B cell (primary cell): ENCODE measurements around the gene KLF4. TPM values are rescaled to one million over a fixed set of nuclear protein-coding genes. Genes with fewer than 3 reads are reported as not detected.

Experiments
- ATAC-seq: fragments of 200-7000 bp; cut with Tn5 transposase; one replicate; pipeline ENCODE4 v1.10.0; 2021; ENCODE audit warnings: low read depth, mild to moderate bottlenecking, moderate number of reproducible peaks, moderate library complexity
- CTCF ChIA-PET: fragments of 350-600 bp; sonication (Branson Sonifier 250); formaldehyde crosslinking; loops from one replicate; lab custom pipeline; 2021; ENCODE audit warnings: antibody characterized with exemption, inconsistent platforms; lab: Charles Lee
- POLR2A ChIA-PET: fragments of 350-600 bp; sonication (Branson Sonifier 250); formaldehyde crosslinking; loops from one replicate; lab custom pipeline; 2021; ENCODE audit warnings: antibody characterized with exemption; lab: Charles Lee
- DNase-seq: peaks from one replicate; pipeline ENCODE4 v3.0.0; 2013
- H2AFZ ChIP-seq: 2 replicates; pipeline ENCODE4 v1.6.1; 2012; ENCODE audit warnings: mild to moderate bottlenecking, low read depth, low read length; ENCODE audit not compliant: insufficient read depth, poor library complexity, severe bottlenecking
- H3K27ac ChIP-seq, 2 donors: 1 replicate in 1 of 2; 2 replicates in 1 of 2; pipeline ENCODE4 v1.5.1; 2012 to 2013; ENCODE audit warnings: low read length in 2 of 2, mild to moderate bottlenecking in 2 of 2, moderate library complexity in 1 of 2
- H3K27me3 ChIP-seq, 4 experiments: fragments of 200-600 bp in 1 of 4; sonication (generic) in 1 of 4; replicated peaks in 1 of 4; 1 replicate in 2 of 4; 2 replicates in 2 of 4; pipeline versions ENCODE4 v1.6.1 to v1.7.0; 2013 to 2016; ENCODE audit warnings: low read length in 3 of 4, mild to moderate bottlenecking in 2 of 4, mixed read lengths in 1 of 4, moderate library complexity in 1 of 4; ENCODE audit not compliant: insufficient read depth in 4 of 4, control insufficient read depth in 3 of 4; ENCODE audit errors: control extremely low read depth in 1 of 4
- H3K36me3 ChIP-seq, 2 experiments: replicated peaks in 1 of 2; 1 replicate in 1 of 2; 2 replicates in 1 of 2; pipeline versions ENCODE4 v1.6.1 to v1.7.1; 2013; ENCODE audit warnings: low read length in 1 of 2; ENCODE audit not compliant: insufficient read depth in 2 of 2, control insufficient read depth in 1 of 2; ENCODE audit errors: control extremely low read depth in 1 of 2, extremely low read depth in 1 of 2
- H3K4me1 ChIP-seq, 2 donors: fragments of 200-600 bp in 1 of 2; sonication (generic) in 1 of 2; 1 replicate in 1 of 2; 2 replicates in 1 of 2; pipeline versions ENCODE4 v1.5.1 to v1.6.1; 2013 to 2017; ENCODE audit warnings: low read length in 2 of 2; ENCODE audit not compliant: control insufficient read depth in 2 of 2, insufficient read depth in 2 of 2
- H3K4me2 ChIP-seq: replicated peaks from 2 replicates; pipeline ENCODE3; 2012; ENCODE audit warnings: mild to moderate bottlenecking, low read depth, low read length; ENCODE audit not compliant: poor library complexity, severe bottlenecking
- H3K4me3 ChIP-seq, 5 experiments: fragments of 200-600 bp in 1 of 5; sonication (generic) in 1 of 5; 1 replicate in 3 of 5; 2 replicates in 2 of 5; pipeline versions ENCODE4 v1.5.1 to v1.7.0; 2011 to 2016; ENCODE audit warnings: low read length in 4 of 5, mild to moderate bottlenecking in 4 of 5, low read depth in 2 of 5, control low read depth in 1 of 5, moderate library complexity in 1 of 5; ENCODE audit not compliant: insufficient read depth in 1 of 5; ENCODE audit errors: control extremely low read depth in 1 of 5, extremely low read depth in 1 of 5
- H3K79me2 ChIP-seq: fragments of 200-600 bp; sonication (generic); one replicate; pipeline ENCODE4 v1.6.0; 2016; ENCODE audit warnings: low read length; ENCODE audit not compliant: control insufficient read depth, insufficient read depth
- H3K9ac ChIP-seq: fragments of 200-600 bp; sonication (generic); 2 replicates; pipeline ENCODE4 v1.6.1; 2017; ENCODE audit warnings: mild to moderate bottlenecking, low read length, moderate library complexity
- H3K9me3 ChIP-seq, 3 donors: one replicate each; pipeline versions ENCODE4 v1.6.1 to v1.7.1; 2013; ENCODE audit warnings: low read length in 2 of 3; ENCODE audit not compliant: control insufficient read depth in 2 of 3, insufficient read depth in 1 of 3; ENCODE audit errors: control extremely low read depth in 1 of 3
- H4K20me1 ChIP-seq: 2 replicates; pipeline ENCODE4 v1.6.0; 2012; ENCODE audit warnings: mild to moderate bottlenecking, low read length; ENCODE audit not compliant: insufficient read depth, control insufficient read depth, poor library complexity, severe bottlenecking
- H3K27ac Mint-ChIP-seq: one replicate; pipeline ENCODE4 v1.8.0; 2021; ENCODE audit warnings: mixed read lengths
- H3K27me3 Mint-ChIP-seq: one replicate; pipeline ENCODE4 v1.8.0; 2021; ENCODE audit warnings: mixed read lengths
- H3K4me1 Mint-ChIP-seq: one replicate; pipeline ENCODE4 v1.8.0; 2021; ENCODE audit warnings: mixed read lengths
- H3K4me3 Mint-ChIP-seq: one replicate; pipeline ENCODE4 v1.8.0; 2021; ENCODE audit warnings: mixed read lengths
- H3K9me3 Mint-ChIP-seq: one replicate; pipeline ENCODE4 v1.8.0; 2022; ENCODE audit warnings: mixed read lengths; ENCODE audit not compliant: insufficient read depth
- CTCF ChIP-seq: fragments of 200-600 bp; IDR thresholded peaks from one replicate; pipeline ENCODE4 v1.8.0; 2022; ENCODE audit warnings: antibody characterized with exemption, mild to moderate bottlenecking
- EZH2 ChIP-seq: IDR thresholded peaks from 2 replicates; pipeline ENCODE4 v1.6.1; 2012; ENCODE audit warnings: borderline replicate concordance, low read depth, mild to moderate bottlenecking, moderate library complexity, low read length; ENCODE audit not compliant: insufficient read depth, poor library complexity, severe bottlenecking
- WGBS: methylation state at CpG from one replicate; pipeline ENCODE4 v1.1.5; 2013; ENCODE audit warnings: missing lambda C conversion rate; ENCODE audit not compliant: insufficient coverage; 5-methylcytosine and 5-hydroxymethylcytosine counted together
- intact Hi-C: fragments of 100-400 bp; cut with micrococcal nuclease; formaldehyde crosslinking; loops from one replicate; pipeline ENCODE4 v1.10.0; 2022
- polyA plus RNA-seq: library from polyadenylated mRNA; depleted of rRNA; stranded (reverse); fragments of >200 nt; gene quantifications from 2 replicates; pipeline ENCODE4 v1.2.3, GENCODE V29; 2012
- total RNA-seq, 2 donors: library from RNA; stranded (reverse); fragments of 120-200 nt in 1 of 2; gene quantifications; 1 replicate in 1 of 2; 2 replicates in 1 of 2; pipeline versions ENCODE4 v1.2.3 to v1.2.4, GENCODE V29; 2013 to 2022

KLF4 gene
- total and polyA plus RNA-seq, 2 donors (not counting 1 experiment from before 2014, with no cell fraction given) = 3.8 to 244 TPM

- H3K36me3 ChIP-seq = no peaks in the 10 kb centered on the region
- peaks cover 0 to 3% (median 0%) of the 10 kb centered on the region in 4 experiments for H3K27me3 ChIP-seq
- DNase-seq = no peak
- CTCF ChIA-PET = no interaction called here
- H3K4me3 Mint-ChIP-seq = no peak overlapping the region
- no peaks in the 10 kb centered on the region for H3K79me2 ChIP-seq
- H3K9ac ChIP-seq = no peak overlapping the region
- TF ChIP-seq EZH2 (no peak), CTCF (no peak)
- H3K27ac ChIP-seq = no peak overlapping the region
- H3K4me3 ChIP-seq = no peak overlapping the region
- no peak overlapping the region for H3K27ac Mint-ChIP-seq
- 50% methylated on average over 2 of the region's 3 CpGs for WGBS
- no peak overlapping the region for H2AFZ ChIP-seq
- POLR2A ChIA-PET = no interaction called here
- peaks cover 0 to 2% (median 0%) of the 10 kb centered on the region in 3 donors for H3K9me3 ChIP-seq
- no peaks in the 10 kb centered on the region for H3K4me1 Mint-ChIP-seq
- H3K4me2 ChIP-seq = no peak overlapping the region
- no peak for ATAC-seq
- H3K4me1 ChIP-seq = no peaks in the 10 kb centered on the region
- H4K20me1 ChIP-seq = no peaks in the 10 kb centered on the region
- intact Hi-C loops = no loop called here
- H3K27me3 Mint-ChIP-seq = no peaks in the 10 kb centered on the region
- no peaks in the 10 kb centered on the region for H3K9me3 Mint-ChIP-seq
Measured at GRCh38 chr9:107536462-107536861, 46.9 kb upstream of the KLF4 start.

DNA sequence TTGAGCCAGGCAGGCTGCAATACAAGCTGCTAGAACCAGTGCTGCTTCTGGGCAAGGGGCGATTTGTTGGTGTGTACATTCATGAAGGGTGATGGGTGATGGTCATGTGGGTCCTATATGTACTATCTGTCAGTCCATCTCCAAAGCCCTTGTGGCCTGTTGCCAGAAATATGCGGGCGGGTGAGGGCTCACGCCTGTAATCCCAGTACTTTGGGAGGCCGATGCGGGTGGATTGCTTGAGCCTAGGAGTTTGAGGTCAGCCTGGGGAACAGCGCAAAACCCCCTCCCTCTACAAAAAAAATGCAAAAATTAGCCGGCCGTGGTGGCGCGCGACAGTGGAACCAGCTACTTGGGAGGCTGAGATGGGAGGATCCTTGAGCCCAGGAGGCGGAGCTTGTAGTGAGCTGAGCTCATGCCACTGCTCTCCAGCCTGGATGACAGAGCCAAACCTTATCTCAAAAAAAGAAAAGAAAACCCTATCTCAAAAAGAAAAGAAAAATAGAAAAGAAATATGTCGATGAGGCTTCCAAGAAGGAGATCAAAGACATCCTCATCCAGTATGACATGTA is 45.0 kb upstream of the KLF4 start:
- Histone ChIP-seq H4K20me1 (no peaks in the 10 kb centered on the region), H2AFZ (no peak overlapping the region), H3K27ac (no peak overlapping the region), H3K9ac (no peak overlapping the region), H3K27me3 (peaks cover 0 to 3% (median 0%) of the 10 kb centered on the region in 4 experiments), H3K4me1 (no peaks in the 10 kb centered on the region), H3K4me3 (no peak overlapping the region), H3K36me3 (no peaks in the 10 kb centered on the region), H3K9me3 (peaks cover 0 to 2% (median 0%) of the 10 kb centered on the region in 3 donors), H3K79me2 (no peaks in the 10 kb centered on the region), H3K4me2 (no peak overlapping the region)
- ChIA-PET POLR2A (no interaction called here), CTCF (no interaction called here)
- 60% methylated on average over 1 of the region's 14 CpGs for WGBS
- ATAC-seq (no peak), DNase-seq (no peak)
- no peak for TF ChIP-seq EZH2
- no peak for TF ChIP-seq CTCF
- intact Hi-C loops = no loop called here
- Mint-ChIP-seq H3K27me3 (no peaks in the 10 kb centered on the region), H3K27ac (no peak overlapping the region), H3K4me3 (no peak overlapping the region), H3K9me3 (no peaks in the 10 kb centered on the region), H3K4me1 (no peaks in the 10 kb centered on the region)
